AG04449 (cell line): ENCODE measurements around the gene CHPF.

Experiments
- CTCF ChIA-PET: fragments of 350-600 bp; formaldehyde crosslinking; extraction: SDS; loops from one replicate; lab custom pipeline; 2021; ENCODE audit warnings: antibody characterized with exemption; lab: Yijun Ruan, JAX
- POLR2A ChIA-PET: fragments of 400-600, 350-600 bp; formaldehyde crosslinking; extraction: SDS; loops from one replicate; lab custom pipeline; 2020; ENCODE audit warnings: antibody characterized with exemption, inconsistent platforms; lab: Yijun Ruan, JAX
- DNase-seq: peaks from one replicate; pipeline ENCODE4 v3.0.0-alpha.2; 2010; ENCODE audit warnings: low read depth, low spot score
- H3K4me3 ChIP-seq: 2 replicates; pipeline ENCODE4 v1.5.1; 2011; ENCODE audit warnings: low read depth, mild to moderate bottlenecking, control low read depth, low read length
- CTCF ChIP-seq: IDR thresholded peaks from one replicate; pipeline ENCODE4 v1.5.1; 2011; ENCODE audit warnings: mild to moderate bottlenecking, moderate library complexity, low read length, control low read depth, inconsistent platforms; ENCODE audit not compliant: insufficient read depth; ENCODE audit errors: missing control alignments

The CHPF gene

GRCh38 chr2:219578811-219579613, 35.4 kb upstream of the CHPF start:
- TF ChIP-seq CTCF: no peak
- no peak overlapping the region for H3K4me3 ChIP-seq
- ChIA-PET CTCF (interaction anchor here (1.2 kb wide), 1 partner anchor 18 kb away, joined by 3 read pairs; no protein-coding TSS in a partner anchor), POLR2A (no interaction called here)
- no peak for DNase-seq

DNA sequence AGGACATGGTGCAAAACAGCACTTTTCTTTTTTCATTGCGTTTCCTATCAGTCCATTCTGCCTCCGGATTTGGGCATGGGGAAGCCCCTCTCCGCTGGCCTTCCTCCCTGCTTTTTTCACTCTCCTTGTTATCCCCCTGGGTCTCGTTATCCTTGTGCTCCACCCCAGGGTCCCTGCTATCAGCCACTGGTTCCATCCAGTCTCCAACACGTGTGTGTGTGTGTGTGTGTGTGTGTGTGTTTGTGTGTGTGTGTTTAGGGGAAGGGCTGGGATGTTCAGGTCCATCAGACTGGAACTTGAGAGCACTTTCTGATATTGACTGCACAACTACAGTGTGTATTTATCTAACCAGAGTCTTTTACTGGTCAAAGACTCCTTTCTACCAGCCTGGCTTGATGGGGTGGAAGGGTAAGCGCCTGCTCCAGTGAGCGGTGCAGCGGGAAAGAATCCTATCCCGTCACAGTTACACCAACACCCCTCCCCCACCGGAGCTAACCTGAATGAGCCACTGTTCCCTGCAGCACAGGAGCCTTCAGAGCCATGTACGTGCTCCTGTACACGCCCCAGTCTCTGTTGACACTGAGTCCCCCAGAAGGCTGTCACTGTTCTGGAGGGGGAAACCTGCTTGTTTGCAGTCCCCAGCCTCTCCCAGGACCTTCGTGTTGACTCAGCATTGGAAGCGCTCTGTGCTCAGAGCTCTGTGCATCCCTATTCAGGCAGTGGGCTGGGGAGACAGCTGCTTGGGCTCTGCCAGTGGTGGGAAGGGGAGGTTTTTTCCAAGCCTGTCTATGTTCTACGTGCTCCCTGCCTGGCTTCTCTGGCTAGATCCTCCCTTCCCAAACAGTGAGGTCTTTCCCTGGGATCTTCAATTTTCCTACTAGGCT, 33.1 kb upstream of the CHPF start:
- ChIA-PET POLR2A (no interaction called here), CTCF (interaction anchor here (1.2 to 4.7 kb wide), 3 partner anchors 12 to 66 kb away, joined by 3 to 34 read pairs (median 4); no protein-coding TSS in a partner anchor)
- no peak overlapping the region for H3K4me3 ChIP-seq
- no peak for TF ChIP-seq CTCF
- DNase-seq: no peak

DNA sequence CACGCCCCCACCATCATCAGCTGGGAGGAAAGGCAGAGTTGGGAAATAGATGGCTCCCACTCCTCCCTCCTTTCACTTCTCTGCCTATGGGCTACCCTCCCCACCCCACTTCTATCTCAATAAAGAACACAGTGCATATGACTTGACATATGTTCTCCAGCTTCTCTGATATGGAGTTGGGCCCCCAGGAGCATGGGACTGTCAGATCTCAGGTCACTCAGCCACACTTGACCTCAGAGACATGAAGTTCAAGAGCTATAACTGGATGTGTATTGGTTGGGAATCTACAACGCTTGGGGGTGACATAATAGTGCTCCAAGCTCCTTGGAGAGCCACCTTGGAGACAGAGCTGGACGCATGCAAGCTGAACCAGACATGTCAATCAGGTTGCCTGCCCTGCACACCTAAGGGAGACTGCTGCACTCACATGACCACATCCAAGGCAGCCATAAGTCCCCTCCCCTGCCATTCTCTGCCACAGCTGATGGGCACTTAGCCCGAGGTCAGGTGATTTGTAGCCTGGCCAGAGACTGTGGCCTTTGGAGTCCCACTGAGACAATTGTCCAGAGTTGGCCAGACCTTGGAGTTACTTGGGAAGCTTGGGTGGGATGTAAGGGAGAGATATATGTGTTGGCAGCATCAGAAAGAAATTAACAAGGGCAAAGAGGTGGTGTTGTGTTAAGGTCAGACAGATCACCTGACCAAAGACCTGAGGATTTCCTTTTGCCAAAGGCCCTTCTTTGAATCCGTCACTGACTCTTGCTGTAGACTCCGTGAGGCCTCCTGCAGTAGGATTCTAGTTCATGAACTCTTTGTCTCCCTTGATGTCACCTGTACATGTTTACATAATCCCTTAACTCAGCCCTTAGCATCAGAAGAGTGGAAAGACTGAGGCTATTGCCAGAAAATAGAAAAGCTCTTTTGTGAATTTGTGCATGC, 32.2 kb upstream of the CHPF start:
- TF ChIP-seq CTCF: no peak
- ChIA-PET CTCF (interaction anchor here (1.2 to 4.7 kb wide), 3 partner anchors 13 to 67 kb away, joined by 3 to 34 read pairs (median 4); no protein-coding TSS in a partner anchor), POLR2A (no interaction called here)
- no peak for DNase-seq
- H3K4me3 ChIP-seq: no peak overlapping the region

- ChIA-PET CTCF (interaction anchor here (4.7 kb wide), 1 partner anchor 14 kb away, joined by 34 read pairs; no protein-coding TSS in a partner anchor), POLR2A (no interaction called here)
- DNase-seq: no peak
- no peak overlapping the region for H3K4me3 ChIP-seq
- TF ChIP-seq CTCF: no peak
These were observed 31.1 kb upstream of the CHPF start for GRCh38 chr2:219574484-219575311.

- no peak for DNase-seq
- no peak for TF ChIP-seq CTCF
- ChIA-PET POLR2A (interaction anchor here (0.6 kb wide), 1 partner anchor 23 kb away, joined by 3 read pairs; no protein-coding TSS in a partner anchor), CTCF (no interaction called here)
- H3K4me3 ChIP-seq: no peak overlapping the region
These were observed 29.6 kb upstream of the CHPF start for GRCh38 chr2:219573166-219573565.
